ENCODE results near the gene UTS2B. TPM values are rescaled to one million over a fixed set of nuclear protein-coding genes. Genes with fewer than 3 reads are reported as not detected.

The UTS2B gene
- total and polyA plus RNA-seq, 10 of the 15 experiments (the other 5 are each of a cell fraction or from before 2014, with no cell fraction given): 0.15 to 0.72 (median 0.44) TPM

DNA sequence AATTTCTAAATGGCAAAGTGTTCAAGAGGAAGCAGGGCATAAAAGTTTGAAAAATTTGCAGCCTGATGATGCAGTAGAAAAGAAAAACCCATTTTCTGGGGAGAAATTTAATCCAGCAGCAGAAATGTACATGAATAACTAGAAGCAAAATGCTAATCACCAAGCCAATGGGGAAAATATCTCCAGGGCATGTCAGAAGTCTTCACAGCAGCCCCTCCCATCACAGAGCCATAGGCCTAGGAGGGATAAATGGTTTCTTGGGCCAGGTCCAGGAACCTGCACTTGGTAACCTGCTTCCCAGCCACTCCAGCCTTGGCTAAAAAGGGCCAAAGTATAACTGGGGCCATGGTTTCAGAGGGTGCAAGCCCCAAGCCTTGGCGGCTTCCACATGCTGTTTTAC lies 108.7 kb downstream of the UTS2B start:
- no peak for TF ChIP-seq LARP7 (IDR thresholded peaks at IDR 0.05)
- TF ChIP-seq, protein P1, sequence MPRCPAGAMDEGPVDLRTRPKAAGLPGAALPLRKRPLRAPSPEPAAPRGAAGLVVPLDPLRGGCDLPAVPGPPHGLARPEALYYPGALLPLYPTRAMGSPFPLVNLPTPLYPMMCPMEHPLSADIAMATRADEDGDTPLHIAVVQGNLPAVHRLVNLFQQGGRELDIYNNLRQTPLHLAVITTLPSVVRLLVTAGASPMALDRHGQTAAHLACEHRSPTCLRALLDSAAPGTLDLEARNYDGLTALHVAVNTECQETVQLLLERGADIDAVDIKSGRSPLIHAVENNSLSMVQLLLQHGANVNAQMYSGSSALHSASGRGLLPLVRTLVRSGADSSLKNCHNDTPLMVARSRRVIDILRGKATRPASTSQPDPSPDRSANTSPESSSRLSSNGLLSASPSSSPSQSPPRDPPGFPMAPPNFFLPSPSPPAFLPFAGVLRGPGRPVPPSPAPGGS (IDR thresholded peaks at IDR 0.05; ENCODE audit: borderline replicate concordance, insufficient read depth, low read depth, low read length, poor library complexity, severe bottlenecking): no peak
- TF ChIP-seq, protein P2, sequence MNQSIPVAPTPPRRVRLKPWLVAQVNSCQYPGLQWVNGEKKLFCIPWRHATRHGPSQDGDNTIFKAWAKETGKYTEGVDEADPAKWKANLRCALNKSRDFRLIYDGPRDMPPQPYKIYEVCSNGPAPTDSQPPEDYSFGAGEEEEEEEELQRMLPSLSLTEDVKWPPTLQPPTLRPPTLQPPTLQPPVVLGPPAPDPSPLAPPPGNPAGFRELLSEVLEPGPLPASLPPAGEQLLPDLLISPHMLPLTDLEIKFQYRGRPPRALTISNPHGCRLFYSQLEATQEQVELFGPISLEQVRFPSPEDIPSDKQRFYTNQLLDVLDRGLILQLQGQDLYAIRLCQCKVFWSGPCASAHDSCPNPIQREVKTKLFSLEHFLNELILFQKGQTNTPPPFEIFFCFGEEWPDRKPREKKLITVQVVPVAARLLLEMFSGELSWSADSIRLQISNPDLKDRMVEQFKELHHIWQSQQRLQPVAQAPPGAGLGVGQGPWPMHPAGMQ (IDR thresholded peaks at IDR 0.05; ENCODE audit: borderline replicate concordance): no peak
- no peak for TF ChIP-seq CREM (IDR thresholded peaks at IDR 0.05; ENCODE audit: low read depth)
- no peak for TF ChIP-seq EGR1 (IDR thresholded peaks at IDR 0.05; ENCODE audit: borderline replicate concordance in 1 of 2, low read depth in 2 of 2, low read length in 2 of 2)
- no peak for TF ChIP-seq ETV6 (conservative IDR thresholded peaks at IDR 0.05 in 1 of 2, IDR thresholded peaks at IDR 0.05 in 1 of 2; ENCODE audit: borderline replicate concordance in 1 of 2, low read depth in 1 of 2)
- no peak for TF ChIP-seq IKZF1 (conservative IDR thresholded peaks at IDR 0.05)
- no peak for TF ChIP-seq BACH1 (IDR thresholded peaks at IDR 0.05; ENCODE audit: borderline replicate concordance)
- no peak for TF ChIP-seq TCF3 (IDR thresholded peaks at IDR 0.05; ENCODE audit: borderline replicate concordance, insufficient read depth, low read depth, low read length)
- no peak for TF ChIP-seq NR2C2 (IDR thresholded peaks at IDR 0.05; ENCODE audit: borderline replicate concordance, control insufficient read depth, insufficient read length, low read depth)
- TF ChIP-seq, protein P3, sequence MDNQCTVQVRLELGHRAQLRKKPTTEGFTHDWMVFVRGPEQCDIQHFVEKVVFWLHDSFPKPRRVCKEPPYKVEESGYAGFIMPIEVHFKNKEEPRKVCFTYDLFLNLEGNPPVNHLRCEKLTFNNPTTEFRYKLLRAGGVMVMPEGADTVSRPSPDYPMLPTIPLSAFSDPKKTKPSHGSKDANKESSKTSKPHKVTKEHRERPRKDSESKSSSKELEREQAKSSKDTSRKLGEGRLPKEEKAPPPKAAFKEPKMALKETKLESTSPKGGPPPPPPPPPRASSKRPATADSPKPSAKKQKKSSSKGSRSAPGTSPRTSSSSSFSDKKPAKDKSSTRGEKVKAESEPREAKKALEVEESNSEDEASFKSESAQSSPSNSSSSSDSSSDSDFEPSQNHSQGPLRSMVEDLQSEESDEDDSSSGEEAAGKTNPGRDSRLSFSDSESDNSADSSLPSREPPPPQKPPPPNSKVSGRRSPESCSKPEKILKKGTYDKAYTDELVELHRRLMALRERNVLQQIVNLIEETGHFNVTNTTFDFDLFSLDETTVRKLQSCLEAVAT (IDR thresholded peaks at IDR 0.05): no peak
- Histone ChIP-seq H3K4me3 (no peak overlapping the region), H3K27me3 (replicated peaks in 1 of 2; ENCODE audit: control insufficient read depth in 2 of 2, insufficient read depth in 2 of 2, low read length in 1 of 2) (no peaks in the 10 kb centered on the region), H4K20me1 (ENCODE audit: control insufficient read depth, insufficient read depth) (no peaks in the 10 kb centered on the region), H3K9ac (ENCODE audit: control insufficient read depth, insufficient read depth, low read length) (no peak overlapping the region), H3K27ac (ENCODE audit: control insufficient read depth, insufficient read depth) (no peak overlapping the region), H3K4me1 (ENCODE audit: control insufficient read depth, insufficient read depth, low read length) (no peaks in the 10 kb centered on the region), H3K9me3 (replicated peaks; ENCODE audit: control insufficient read depth, insufficient read depth, low read length) (no peaks in the 10 kb centered on the region; the same call in 2 of the 3 replicates), H3K4me2 (ENCODE audit: control insufficient read depth, insufficient read depth) (no peak overlapping the region), H3K36me3 (ENCODE audit: control insufficient read depth in 2 of 2, insufficient read depth in 2 of 2, low read length in 1 of 2) (no peaks in the 10 kb centered on the region), H3K79me2 (ENCODE audit: control insufficient read depth, insufficient read depth, low read length) (no peaks in the 10 kb centered on the region), H2AFZ (ENCODE audit: control insufficient read depth, low read depth, low read length) (no peak overlapping the region)
- BruUV-seq (replicated peaks): no TSS peak
- 82% methylated on average over 1 of the region's 1 CpG for WGBS (ENCODE audit: insufficient coverage, insufficient replicate concordance, low lambda C conversion rate, missing lambda C conversion rate)
- in situ Hi-C loops (cut with MboI): no loop called here
- ChIA-PET RAD21 (ENCODE audit: unreplicated experiment) (no interaction called here), SMC1A (ENCODE audit: uncharacterized antibody, unreplicated experiment) (no interaction called here), POLR2A (no interaction called here), CTCF (no interaction called here)
- no peak for DNase-seq (ENCODE audit: low read depth, low spot score)
- intact Hi-C loops (cut with micrococcal nuclease; ENCODE audit: unreplicated experiment): no loop called here
- no peak for ATAC-seq
- no peak for FAIRE-seq
